ENCODE measurements around the gene BRINP2. TPM values are rescaled to one million over a fixed set of nuclear protein-coding genes. Genes with fewer than 3 reads are reported as not detected.

The BRINP2 gene
- total and polyA plus RNA-seq, 2 of the 13 experiments (the other 11 are each of a cell fraction or from before 2014, with no cell fraction given), result 0.08 to 0.20 TPM

DNA sequence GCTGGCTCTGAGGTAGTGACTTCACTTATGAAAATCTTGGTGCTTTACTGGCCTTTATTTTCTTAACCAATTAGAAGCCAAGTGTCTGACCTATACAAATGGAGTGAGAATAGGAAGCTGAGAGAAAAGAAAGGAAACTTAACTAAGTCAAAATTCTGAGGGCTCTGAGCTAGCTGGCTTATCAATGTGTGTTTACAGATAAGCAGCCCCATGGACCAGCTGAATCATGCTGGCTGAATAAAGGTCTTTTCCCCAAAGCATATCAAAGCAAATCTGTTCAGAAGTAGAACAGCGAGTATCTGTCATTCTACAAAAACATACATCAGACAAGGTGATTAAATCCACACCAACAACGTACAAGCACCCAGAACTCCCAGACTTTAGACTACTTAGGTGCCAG lies 117.2 kb downstream of the BRINP2 start:
- in situ Hi-C loops (cut with HindIII; ENCODE audit: extremely low pct_ligation_motif_present, low pct_unique_long_range_greater_than_20kb), result no loop called here
- no peak for FAIRE-seq
- POLR2A ChIA-PET, result no interaction called here

More for the DNA sequence above, 117.2 kb downstream of the BRINP2 start:
- no peak overlapping the region for H3K4me2 ChIP-seq (ENCODE audit: low read depth, low read length)
- H3K79me2 ChIP-seq (ENCODE audit: insufficient read depth, low read length), result no peaks in the 10 kb centered on the region
- BruUV-seq (replicated peaks), result no TSS peak
- no peaks in the 10 kb centered on the region for H3K9me3 ChIP-seq (ENCODE audit: low read length)
- no peaks in the 10 kb centered on the region for H3K36me3 ChIP-seq (replicated peaks in 1 of 2; ENCODE audit: control insufficient read depth in 1 of 2, insufficient read depth in 2 of 2, low read length in 2 of 2)
- ATAC-seq (no peak), DNase-seq (ENCODE audit: low spot score) (no peak)
- no peaks in the 10 kb centered on the region for H3K4me1 ChIP-seq (ENCODE audit: insufficient read depth, low read length)
- H3K9ac ChIP-seq (ENCODE audit: insufficient read depth, low read depth, low read length), result no peak overlapping the region
- no peak overlapping the region for H3K27ac ChIP-seq (ENCODE audit: extremely low read length, insufficient read depth, low read length)
- intact Hi-C loops (cut with micrococcal nuclease; ENCODE audit: unreplicated experiment), result no loop called here
- no peak overlapping the region for H3K4me3 ChIP-seq (replicated peaks in 1 of 3; ENCODE audit: insufficient read depth in 1 of 3, low read depth in 2 of 3, low read length in 3 of 3)
- CTCF ChIA-PET (ENCODE audit: low intra/inter-chr PET ratio, low total read pairs), result no interaction called here
- WGBS (ENCODE audit: low lambda C conversion rate), result 15% methylated on average over 2 of the region's 2 CpGs
- H2AFZ ChIP-seq (ENCODE audit: low read length), result no peak overlapping the region
- no peaks in the 10 kb centered on the region for H4K20me1 ChIP-seq (ENCODE audit: insufficient read depth, low read length)
- TF ChIP-seq ZNF766 (CRISPR knock-in tag; IDR thresholded peaks at IDR 0.05; ENCODE audit: borderline replicate concordance) (no peak), HOMEZ (CRISPR knock-in tag; IDR thresholded peaks at IDR 0.05; ENCODE audit: low read depth) (no peak), HDAC6 (IDR thresholded peaks at IDR 0.05; ENCODE audit: low read depth, low read length) (no peak), SMAD3 (CRISPR knock-in tag; IDR thresholded peaks at IDR 0.05) (no peak), ZNF337 (CRISPR knock-in tag; IDR thresholded peaks at IDR 0.05; ENCODE audit: borderline replicate concordance, low read depth) (no peak), TOE1 (CRISPR knock-in tag; IDR thresholded peaks at IDR 0.05) (no peak), PCBP1 (IDR thresholded peaks at IDR 0.05; ENCODE audit: borderline replicate concordance, low read depth, low read length) (no peak), PAF1 (CRISPR knock-in tag; IDR thresholded peaks at IDR 0.05) (no peak), POLR2G (IDR thresholded peaks at IDR 0.05; ENCODE audit: low read depth, low read length) (no peak), RAD51 (IDR thresholded peaks at IDR 0.05; ENCODE audit: borderline replicate concordance) (no peak), DPF2 (CRISPR knock-in tag; IDR thresholded peaks at IDR 0.05; ENCODE audit: borderline replicate concordance, low read depth) (no peak), ZSCAN30 (CRISPR knock-in tag; IDR thresholded peaks at IDR 0.05) (no peak)
- TF ChIP-seq, protein P1, sequence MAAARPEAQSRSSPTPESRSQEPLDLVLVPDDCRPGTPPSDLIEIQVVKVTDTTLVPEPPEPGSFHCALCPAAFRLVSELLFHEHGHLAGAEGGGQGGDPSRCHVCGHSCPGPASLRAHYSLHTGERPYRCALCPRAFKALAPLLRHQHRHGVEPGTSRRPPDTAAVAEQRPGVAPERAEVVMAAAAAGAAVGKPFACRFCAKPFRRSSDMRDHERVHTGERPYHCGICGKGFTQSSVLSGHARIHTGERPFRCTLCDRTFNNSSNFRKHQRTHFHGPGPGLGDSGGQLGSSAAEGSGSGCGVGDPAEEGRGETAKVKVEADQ (CRISPR knock-in tag; IDR thresholded peaks at IDR 0.05; ENCODE audit: borderline replicate concordance), result no peak
- no peaks in the 10 kb centered on the region; a peak in 1 of 5 replicates for H3K27me3 ChIP-seq (ENCODE audit: control insufficient read depth in 1 of 2, insufficient read depth in 2 of 2, low read length in 2 of 2)
